CD4-positive, alpha-beta memory T cell (primary cell): ENCODE measurements around the gene NIPAL1. TPM values are rescaled to one million over a fixed set of nuclear protein-coding genes. Genes with fewer than 3 reads are reported as not detected.

Experiments
- CTCF ChIA-PET: fragments of 350-600 bp; sonication (Branson Sonifier 250); formaldehyde crosslinking; loops from one replicate; lab custom pipeline; 2021; ENCODE audit warnings: inconsistent platforms; ENCODE audit not compliant: partially characterized antibody; lab: Charles Lee
- POLR2A ChIA-PET: fragments of 350-600 bp; sonication (Branson Sonifier 250); formaldehyde crosslinking; loops from one replicate; lab custom pipeline; 2021; ENCODE audit not compliant: partially characterized antibody; lab: Charles Lee
- DNase-seq, 5 donors: peaks; one replicate each; pipeline versions ENCODE4 v3.0.0 to v3.0.0-alpha.2; 2020 to 2022; ENCODE audit warnings: mixed read lengths in 1 of 5
- H3K27ac ChIP-seq: one replicate; pipeline ENCODE4 v1.7.0; 2013; ENCODE audit warnings: low read depth, low read length
- H3K27me3 ChIP-seq: 2 replicates; pipeline ENCODE4 v1.7.0; 2013; ENCODE audit warnings: mild to moderate bottlenecking, low read length, moderate library complexity; ENCODE audit not compliant: insufficient read depth
- H3K36me3 ChIP-seq: 2 replicates; pipeline ENCODE4 v1.7.0; 2013; ENCODE audit warnings: mild to moderate bottlenecking, low read length, moderate library complexity; ENCODE audit not compliant: insufficient read depth
- H3K4me1 ChIP-seq: 2 replicates; pipeline ENCODE4 v1.7.0; 2013; ENCODE audit warnings: mild to moderate bottlenecking, low read length, moderate library complexity; ENCODE audit not compliant: insufficient read depth
- H3K4me3 ChIP-seq, 2 donors: one replicate each; pipeline ENCODE4 v1.7.0; 2013; ENCODE audit warnings: low read length in 2 of 2, mild to moderate bottlenecking in 1 of 2
- H3K9me3 ChIP-seq, 2 donors: one replicate each; pipeline ENCODE4 v1.7.0; 2013; ENCODE audit warnings: low read length in 2 of 2, control low read depth in 1 of 2; ENCODE audit not compliant: control insufficient read depth in 1 of 2
- H3K27ac Mint-ChIP-seq, 7 donors: one replicate each; pipeline ENCODE4 v1.8.0; 2020 to 2021; ENCODE audit warnings: mixed read lengths in 7 of 7, mild to moderate bottlenecking in 6 of 7, inconsistent platforms in 3 of 7, moderate library complexity in 3 of 7
- H3K27me3 Mint-ChIP-seq, 2 donors: one replicate each; pipeline ENCODE4 v1.8.0; 2020 to 2021; ENCODE audit warnings: mixed read lengths in 2 of 2
- H3K36me3 Mint-ChIP-seq, 2 donors: one replicate each; pipeline ENCODE4 v1.8.0; 2020 to 2021; ENCODE audit warnings: mixed read lengths in 2 of 2, inconsistent platforms in 1 of 2, mild to moderate bottlenecking in 1 of 2
- H3K4me1 Mint-ChIP-seq, 4 donors: one replicate each; pipeline ENCODE4 v1.8.0; 2020 to 2021; ENCODE audit warnings: mixed read lengths in 4 of 4, mild to moderate bottlenecking in 1 of 4
- H3K4me3 Mint-ChIP-seq, 8 donors: one replicate each; pipeline ENCODE4 v1.8.0; 2020 to 2021; ENCODE audit warnings: mixed read lengths in 8 of 8, mild to moderate bottlenecking in 7 of 8, moderate library complexity in 6 of 8, inconsistent platforms in 3 of 8
- H3K9me3 Mint-ChIP-seq, 8 donors: one replicate each; pipeline ENCODE4 v1.8.0; 2020 to 2021; ENCODE audit warnings: mixed read lengths in 8 of 8, mild to moderate bottlenecking in 5 of 8, inconsistent platforms in 3 of 8, moderate library complexity in 1 of 8
- intact Hi-C: fragments of 100-400 bp; cut with micrococcal nuclease; formaldehyde crosslinking; loops from one replicate; pipeline ENCODE4 v1.15.1; 2023
- polyA plus RNA-seq, 2 donors: library from polyadenylated mRNA; unstranded; fragments of 300-500 nt; fragmentation: Illumina TruSeq; gene quantifications; one replicate each; pipeline ENCODE4 v1.2.3, GENCODE V29; 2021
- total RNA-seq, 2 experiments: library from RNA; stranded (reverse); gene quantifications; one replicate each; pipeline ENCODE4 v1.2.3, GENCODE V29; 2021

The NIPAL1 gene
- total and polyA plus RNA-seq, 4 experiments from 2014 or later: 0.65 to 3.3 (median 1.8) TPM

DNA sequence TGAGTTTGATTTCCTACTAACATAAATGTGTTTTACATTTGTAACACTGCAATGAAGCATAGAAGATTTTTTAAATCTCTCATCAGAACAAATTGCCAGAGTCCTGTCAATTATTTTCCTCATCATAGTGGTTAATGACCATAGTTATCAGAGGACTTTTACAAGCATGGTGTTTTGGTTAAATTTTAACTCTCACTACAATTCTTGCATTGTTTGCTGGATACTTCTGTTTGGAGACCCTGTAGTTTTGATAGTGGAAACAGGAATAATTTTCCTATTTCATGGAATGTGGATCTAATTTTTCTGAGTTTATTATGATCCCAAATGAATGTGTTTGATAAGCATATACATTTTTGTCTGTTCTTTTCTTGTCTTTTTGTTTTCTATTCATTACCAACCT lies 16.8 kb downstream of the NIPAL1 start:
- Mint-ChIP-seq H3K4me3 (no peak overlapping the region), H3K27ac (no peak overlapping the region), H3K27me3 (no peaks in the 10 kb centered on the region), H3K4me1 (peaks cover 2 to 16% (median 5%) of the 10 kb centered on the region in 4 donors), H3K9me3 (no peaks in the 10 kb centered on the region), H3K36me3 (no peaks in the 10 kb centered on the region)
- intact Hi-C loops: loop anchor here (1.0 kb wide), 3 partner anchors 14 to 108 kb away; no protein-coding TSS in a partner anchor
- Histone ChIP-seq H3K4me1 (no peaks in the 10 kb centered on the region), H3K9me3 (no peaks in the 10 kb centered on the region), H3K27me3 (no peaks in the 10 kb centered on the region), H3K27ac (no peak overlapping the region), H3K4me3 (no peak overlapping the region), H3K36me3 (no peaks in the 10 kb centered on the region)
- ChIA-PET POLR2A (interaction anchor here (1.8 kb wide), 1 partner anchor 14 kb away, joined by 8 read pairs; no protein-coding TSS in a partner anchor), CTCF (interaction anchor here (0.9 to 9.0 kb wide), 20 partner anchors 9 to 107 kb away, joined by 3 to 140 read pairs (median 7); partner anchors contain the start of genes CNGA1, NIPAL1 and TXK)
- DNase-seq: no peak

DNA sequence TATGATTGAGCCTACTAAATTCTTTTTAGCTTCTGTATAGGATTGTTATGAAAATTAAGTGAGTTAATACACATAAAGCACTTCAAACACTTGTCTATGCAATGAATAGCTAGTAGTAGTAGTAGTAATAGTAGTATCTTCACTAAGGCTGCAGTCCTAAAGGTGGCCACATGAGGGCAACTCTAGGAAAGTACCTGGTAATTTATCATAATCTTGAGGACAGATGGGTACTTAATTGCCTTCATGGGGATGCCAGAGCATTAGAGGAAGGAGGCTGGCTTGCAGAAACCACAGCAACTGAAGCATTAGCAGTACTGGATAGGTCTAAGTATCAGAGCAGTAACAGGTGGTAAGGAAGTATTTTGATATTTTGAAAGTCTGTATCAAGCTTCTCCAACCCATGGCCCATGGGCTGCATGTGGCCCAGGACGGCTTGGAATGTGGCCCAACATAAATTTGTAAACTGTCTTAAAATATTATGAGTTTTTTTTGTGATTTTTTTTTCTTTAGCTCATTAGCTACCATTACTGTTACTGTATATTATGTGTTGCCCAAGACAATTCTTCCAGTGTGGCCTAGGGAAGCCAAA lies 17.3 kb downstream of the NIPAL1 start:
- Mint-ChIP-seq H3K36me3 (no peaks in the 10 kb centered on the region), H3K27me3 (no peaks in the 10 kb centered on the region), H3K27ac (no peak overlapping the region), H3K4me1 (peaks cover 2 to 12% (median 3%) of the 10 kb centered on the region in 4 donors), H3K4me3 (no peak overlapping the region), H3K9me3 (no peaks in the 10 kb centered on the region)
- no peaks in the 10 kb centered on the region for H3K36me3 ChIP-seq
- no peak overlapping the region for H3K4me3 ChIP-seq
- H3K9me3 ChIP-seq: no peaks in the 10 kb centered on the region
- CTCF ChIA-PET: interaction anchor here (0.8 to 9.0 kb wide), 27 partner anchors 9 to 257 kb away, joined by 3 to 140 read pairs (median 6); partner anchors contain the start of genes CNGA1, NIPAL1 and TXK
- peak; percentile 49 to 67 (median 58) for DNase-seq
- no peak overlapping the region for H3K27ac ChIP-seq
- H3K27me3 ChIP-seq: no peaks in the 10 kb centered on the region
- POLR2A ChIA-PET: interaction anchor here (1.8 kb wide), 1 partner anchor 13 kb away, joined by 8 read pairs; no protein-coding TSS in a partner anchor
- intact Hi-C loops: loop anchor here (1.0 kb wide), 3 partner anchors 13 to 107 kb away; no protein-coding TSS in a partner anchor
- H3K4me1 ChIP-seq: no peaks in the 10 kb centered on the region

DNA sequence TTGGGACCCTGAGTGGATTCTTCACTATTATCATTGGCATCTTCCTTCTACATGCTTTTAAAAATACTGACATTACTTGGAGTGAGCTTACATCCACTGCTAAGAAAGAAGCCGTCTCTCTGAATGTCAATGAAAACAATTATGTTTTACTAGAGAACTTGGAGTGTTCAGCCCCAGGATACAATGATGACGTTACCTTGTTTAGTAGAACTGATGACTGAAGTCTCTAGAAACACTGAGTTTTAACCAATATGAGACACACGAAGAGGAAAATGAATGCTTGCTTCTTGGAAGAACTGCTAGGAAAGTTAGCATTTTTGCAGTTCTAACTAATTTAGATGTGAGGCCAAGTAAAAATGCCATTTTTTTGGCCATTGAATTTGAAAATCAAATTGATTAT lies 19.4 kb downstream of the NIPAL1 start:
- H3K9me3 Mint-ChIP-seq: no peaks in the 10 kb centered on the region
- Histone ChIP-seq H3K36me3 (no peaks in the 10 kb centered on the region), H3K4me1 (no peaks in the 10 kb centered on the region), H3K4me3 (no peak overlapping the region), H3K27me3 (no peaks in the 10 kb centered on the region), H3K27ac (no peak overlapping the region), H3K9me3 (no peaks in the 10 kb centered on the region)
- peaks cover 2 to 12% (median 3%) of the 10 kb centered on the region in 4 donors for H3K4me1 Mint-ChIP-seq
- intact Hi-C loops: no loop called here
- DNase-seq: no peak
- H3K36me3 Mint-ChIP-seq: no peaks in the 10 kb centered on the region
- H3K27me3 Mint-ChIP-seq: no peaks in the 10 kb centered on the region
- H3K27ac Mint-ChIP-seq: peak overlapping the region in 1 of 7 donors; percentile 40
- ChIA-PET CTCF (interaction anchor here (3.0 to 9.0 kb wide), 5 partner anchors 10 to 104 kb away, joined by 20 to 140 read pairs (median 41); no protein-coding TSS in a partner anchor), POLR2A (no interaction called here)
- H3K4me3 Mint-ChIP-seq: no peak overlapping the region

DNA sequence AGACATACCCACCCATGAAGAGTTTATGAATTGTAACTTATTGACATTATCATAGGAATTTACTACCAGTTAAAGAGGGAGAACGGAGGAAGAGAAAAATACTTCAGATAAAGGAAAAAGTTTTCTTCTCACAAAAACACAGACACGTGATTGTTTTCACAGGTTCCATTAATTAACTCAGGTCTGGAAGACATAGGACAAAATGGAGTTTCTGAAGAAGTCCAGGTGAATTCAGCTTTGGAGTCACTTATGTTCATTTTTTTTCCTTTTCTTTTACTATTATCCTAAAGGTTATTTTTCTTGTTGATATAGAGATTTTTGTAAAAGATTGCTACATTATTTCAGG lies 20.5 kb downstream of the NIPAL1 start:
- no peak overlapping the region for H3K27ac ChIP-seq
- Mint-ChIP-seq H3K4me3 (no peak overlapping the region), H3K4me1 (peaks cover 2 to 17% (median 7%) of the 10 kb centered on the region in 4 donors), H3K9me3 (no peaks in the 10 kb centered on the region), H3K36me3 (no peaks in the 10 kb centered on the region), H3K27me3 (peaks cover 3 to 6% of the 10 kb centered on the region in 2 donors), H3K27ac (no peak overlapping the region)
- H3K36me3 ChIP-seq: no peaks in the 10 kb centered on the region
- CTCF ChIA-PET: interaction anchor here (6.6 to 9.0 kb wide), 3 partner anchors 9 to 50 kb away, joined by 41 to 140 read pairs (median 135); no protein-coding TSS in a partner anchor
- H3K4me1 ChIP-seq: no peaks in the 10 kb centered on the region
- no peak overlapping the region for H3K4me3 ChIP-seq
- DNase-seq: no peak
- no peaks in the 10 kb centered on the region for H3K9me3 ChIP-seq
- no peaks in the 10 kb centered on the region for H3K27me3 ChIP-seq
- intact Hi-C loops: no loop called here
- POLR2A ChIA-PET: no interaction called here

DNA sequence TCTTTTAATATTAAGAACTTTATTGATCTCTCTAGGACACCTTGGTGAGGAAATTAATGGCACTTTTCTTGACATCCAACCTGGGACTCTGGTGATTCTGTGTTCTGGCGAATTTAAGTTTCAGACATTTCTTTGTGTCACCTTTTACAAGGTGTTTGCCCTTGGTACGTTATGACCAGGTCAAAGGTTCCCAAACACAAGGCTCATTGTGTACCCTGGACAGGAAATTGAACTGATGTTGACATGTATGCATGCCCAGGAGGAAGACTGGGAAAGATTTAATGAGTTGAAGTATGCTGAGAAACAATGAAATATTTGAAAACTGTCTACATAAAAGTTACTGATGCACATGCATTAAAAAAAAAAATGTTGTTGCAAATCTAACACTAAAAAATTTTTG lies 22.1 kb downstream of the NIPAL1 start:
- intact Hi-C loops: no loop called here
- H3K4me3 Mint-ChIP-seq: no peak overlapping the region
- CTCF ChIA-PET: no interaction called here

DNA sequence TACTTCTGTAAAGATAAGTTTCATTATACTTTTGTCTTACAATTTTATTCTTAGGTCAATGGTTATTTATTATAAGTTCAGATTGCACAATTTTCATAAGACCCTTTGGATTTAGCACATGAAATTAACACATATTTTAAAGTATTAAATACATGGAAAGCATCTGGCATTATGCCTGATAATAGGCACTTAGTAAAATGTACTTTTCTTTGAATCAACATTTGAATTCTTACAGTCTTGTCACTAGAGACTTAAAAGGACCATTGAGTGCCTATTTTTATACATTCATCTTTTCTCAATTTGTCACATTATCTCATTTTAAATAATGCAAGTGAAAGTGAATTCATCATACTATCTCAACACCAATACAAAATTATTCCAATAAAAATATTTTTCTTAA lies 23.0 kb downstream of the NIPAL1 start:
- ChIA-PET POLR2A (no interaction called here), CTCF (no interaction called here)
- Mint-ChIP-seq H3K27me3 (peaks cover 4 to 10% of the 10 kb centered on the region in 2 donors), H3K27ac (no peak overlapping the region), H3K36me3 (no peaks in the 10 kb centered on the region), H3K4me1 (peaks cover 12 to 33% (median 22%) of the 10 kb centered on the region in 4 donors), H3K9me3 (no peaks in the 10 kb centered on the region), H3K4me3 (no peak overlapping the region)
- Histone ChIP-seq H3K4me1 (peaks cover 18% of the 10 kb centered on the region), H3K36me3 (no peaks in the 10 kb centered on the region), H3K27me3 (no peaks in the 10 kb centered on the region), H3K27ac (no peak overlapping the region), H3K9me3 (no peaks in the 10 kb centered on the region), H3K4me3 (no peak overlapping the region)
- no peak for DNase-seq
- intact Hi-C loops: no loop called here

More for the DNA sequence above, 22.1 kb downstream of the NIPAL1 start:
- no peaks in the 10 kb centered on the region for H3K9me3 ChIP-seq
- no peak overlapping the region for H3K4me3 ChIP-seq
- no peaks in the 10 kb centered on the region for H3K27me3 ChIP-seq
- no peak overlapping the region for H3K27ac Mint-ChIP-seq
- H3K4me1 ChIP-seq: peaks cover 9% of the 10 kb centered on the region
- peaks cover 9 to 28% (median 18%) of the 10 kb centered on the region in 4 donors for H3K4me1 Mint-ChIP-seq
- H3K27me3 Mint-ChIP-seq: peaks cover 4 to 10% of the 10 kb centered on the region in 2 donors
- H3K36me3 ChIP-seq: no peaks in the 10 kb centered on the region
- H3K36me3 Mint-ChIP-seq: no peaks in the 10 kb centered on the region
- POLR2A ChIA-PET: no interaction called here
- no peaks in the 10 kb centered on the region for H3K9me3 Mint-ChIP-seq
- H3K27ac ChIP-seq: no peak overlapping the region
- DNase-seq: no peak

DNA sequence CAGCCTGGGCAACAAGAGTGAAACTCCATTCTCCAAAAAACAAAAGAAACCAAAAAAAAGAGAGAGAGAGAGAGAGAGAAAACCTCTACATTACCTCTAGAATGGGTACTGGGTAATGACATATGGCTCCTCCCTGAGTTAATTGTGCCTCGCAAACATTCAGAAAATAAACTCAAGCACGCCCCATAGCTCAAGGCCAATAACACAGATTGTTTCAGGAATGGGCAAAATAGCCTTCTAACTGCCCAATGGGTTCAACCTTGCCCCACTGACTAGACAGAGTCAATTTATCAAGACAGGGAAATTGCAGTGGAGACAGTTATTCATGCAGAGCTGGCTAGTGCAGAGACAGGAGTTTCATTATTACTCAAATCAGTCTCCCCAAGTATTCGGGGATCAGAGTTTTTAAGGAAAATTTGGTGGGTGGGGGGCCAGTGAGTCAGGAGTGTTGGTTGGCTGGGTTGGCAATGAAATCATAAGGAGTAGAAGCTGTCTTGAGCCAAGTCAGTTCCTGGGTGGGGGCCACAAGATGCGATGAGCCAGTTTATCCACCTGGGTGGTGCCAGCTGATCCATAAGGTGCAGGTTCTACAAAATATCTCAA lies 25.1 kb downstream of the NIPAL1 start:
- no peak overlapping the region for H3K27ac ChIP-seq

More for the DNA sequence above, 25.1 kb downstream of the NIPAL1 start:
- Mint-ChIP-seq H3K36me3 (no peaks in the 10 kb centered on the region), H3K27me3 (peaks cover 7 to 13% of the 10 kb centered on the region in 2 donors), H3K4me1 (peaks cover 26 to 47% (median 38%) of the 10 kb centered on the region in 4 donors), H3K27ac (no peak overlapping the region), H3K9me3 (no peaks in the 10 kb centered on the region), H3K4me3 (no peak overlapping the region)
- no peaks in the 10 kb centered on the region for H3K36me3 ChIP-seq
- intact Hi-C loops: loop anchor here (2.0 kb wide), 1 partner anchor 23 kb away; no protein-coding TSS in a partner anchor
- no peaks in the 10 kb centered on the region for H3K9me3 ChIP-seq
- ChIA-PET POLR2A (no interaction called here), CTCF (interaction anchor here (1.6 to 11.0 kb wide), 2 partner anchors 9 to 46 kb away, joined by 8 to 140 read pairs; no protein-coding TSS in a partner anchor)
- peaks cover 39% of the 10 kb centered on the region for H3K4me1 ChIP-seq
- no peaks in the 10 kb centered on the region for H3K27me3 ChIP-seq
- H3K4me3 ChIP-seq: no peak overlapping the region
- no peak for DNase-seq
